Fibroblast of mammary gland (primary cell): ENCODE measurements around the gene LRPPRC.

Experiments used
- DNase-seq: peaks from one replicate; pipeline ENCODE4 v3.0.0-alpha.2; 2010; ENCODE audit warnings: low read depth
- H3K4me3 ChIP-seq: 2 replicates; pipeline ENCODE4 v1.5.1; 2011; ENCODE audit warnings: low read depth, mild to moderate bottlenecking, low read length, moderate library complexity; ENCODE audit not compliant: control insufficient read depth
- TF ChIP-seq, protein P1 (sequence below): conservative IDR thresholded peaks from 2 replicates; pipeline ENCODE4 v1.5.1; 2011; ENCODE audit warnings: low read depth, low read length, inconsistent platforms; ENCODE audit not compliant: control insufficient read depth, insufficient read depth

The LRPPRC gene

GRCh38 chr2:43839776-43840564 lies 155.8 kb downstream of the LRPPRC start:
- DNase-seq, result no peak
- TF ChIP-seq, protein P1, sequence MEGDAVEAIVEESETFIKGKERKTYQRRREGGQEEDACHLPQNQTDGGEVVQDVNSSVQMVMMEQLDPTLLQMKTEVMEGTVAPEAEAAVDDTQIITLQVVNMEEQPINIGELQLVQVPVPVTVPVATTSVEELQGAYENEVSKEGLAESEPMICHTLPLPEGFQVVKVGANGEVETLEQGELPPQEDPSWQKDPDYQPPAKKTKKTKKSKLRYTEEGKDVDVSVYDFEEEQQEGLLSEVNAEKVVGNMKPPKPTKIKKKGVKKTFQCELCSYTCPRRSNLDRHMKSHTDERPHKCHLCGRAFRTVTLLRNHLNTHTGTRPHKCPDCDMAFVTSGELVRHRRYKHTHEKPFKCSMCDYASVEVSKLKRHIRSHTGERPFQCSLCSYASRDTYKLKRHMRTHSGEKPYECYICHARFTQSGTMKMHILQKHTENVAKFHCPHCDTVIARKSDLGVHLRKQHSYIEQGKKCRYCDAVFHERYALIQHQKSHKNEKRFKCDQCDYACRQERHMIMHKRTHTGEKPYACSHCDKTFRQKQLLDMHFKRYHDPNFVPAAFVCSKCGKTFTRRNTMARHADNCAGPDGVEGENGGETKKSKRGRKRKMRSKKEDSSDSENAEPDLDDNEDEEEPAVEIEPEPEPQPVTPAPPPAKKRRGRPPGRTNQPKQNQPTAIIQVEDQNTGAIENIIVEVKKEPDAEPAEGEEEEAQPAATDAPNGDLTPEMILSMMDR, result no peak
- no peak overlapping the region for H3K4me3 ChIP-seq

GRCh38 chr2:43838560-43839267 lies 157.1 kb downstream of the LRPPRC start, which contains the start of the genes ABCG5 and ABCG8:
TSS of gene ABCG5 (minus strand) at chr2:43838839. CDS start at chr2:43838679, 160 bp downstream.
TSS of gene ABCG8 (plus strand) at chr2:43838971. CDS start at chr2:43839054, 83 bp downstream.
- TF ChIP-seq, protein P1, result no peak
- no peak within 1 kb of the TSS for H3K4me3 ChIP-seq
- DNase-seq, result no peak

DNA sequence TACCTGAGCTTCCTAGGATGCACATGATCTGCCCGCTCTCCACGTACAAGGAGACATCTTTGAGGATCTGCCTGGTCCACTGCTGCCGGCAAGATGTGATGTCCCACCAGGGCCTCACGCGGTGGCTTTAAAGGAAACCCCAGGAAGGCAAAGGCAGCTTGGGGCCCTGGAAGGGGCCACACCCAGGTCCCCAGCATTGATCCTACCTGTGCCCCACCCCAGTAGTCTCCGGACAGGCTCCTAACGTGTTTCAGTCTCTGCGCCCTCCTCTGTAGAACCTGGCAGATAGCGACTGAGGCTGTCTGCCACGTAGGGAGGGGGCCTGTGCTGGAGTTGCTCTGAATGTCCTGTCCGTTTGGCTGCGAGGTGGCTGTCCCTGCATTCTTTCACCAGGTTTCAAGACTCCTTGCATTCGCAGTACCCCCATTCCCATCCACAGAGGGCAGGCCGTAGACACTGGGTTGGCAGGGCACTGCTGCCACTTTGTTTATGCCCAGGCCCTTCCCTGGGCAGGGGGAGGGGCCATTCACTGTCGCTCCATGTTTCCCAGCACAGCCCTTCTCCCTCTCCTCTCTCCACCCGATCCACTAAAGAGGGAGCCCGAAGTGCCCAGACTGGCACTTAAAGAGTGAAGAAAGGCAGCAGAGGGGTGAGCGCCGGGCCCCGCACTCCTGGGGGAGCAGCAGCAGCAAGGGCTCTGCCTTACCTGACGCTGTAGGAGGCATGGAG lies 157.8 kb downstream of the LRPPRC start:
- no peak overlapping the region for H3K4me3 ChIP-seq
- TF ChIP-seq, protein P1, result no peak
- DNase-seq, result no peak

DNA sequence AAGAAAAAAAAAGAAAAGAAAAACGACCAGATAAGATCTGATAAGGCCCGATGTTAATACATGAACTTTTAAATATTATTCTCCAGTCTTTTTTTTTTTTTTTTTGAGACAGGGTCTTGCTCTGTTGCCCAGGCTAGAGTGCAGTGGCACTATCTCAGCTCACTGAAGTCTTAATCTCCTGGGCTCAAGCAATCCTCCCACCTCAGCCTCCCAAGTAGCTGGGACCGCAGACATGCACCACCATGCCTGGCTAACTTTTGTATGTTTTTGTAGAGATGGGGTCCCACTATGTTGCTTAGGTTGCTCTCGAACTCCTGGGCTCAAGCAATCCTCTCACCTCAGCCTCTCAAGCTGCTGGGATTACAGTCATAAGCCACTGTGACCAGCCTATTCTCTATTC lies 158.8 kb downstream of the LRPPRC start:
- DNase-seq, result no peak
- H3K4me3 ChIP-seq, result no peak overlapping the region
- TF ChIP-seq, protein P1, result no peak
